ENCODE measurements around the gene CDK11A.
"Not testable (repeated sequence)": the region's sequence is repeated elsewhere in the genome, so short reads cannot be mapped to it uniquely, and the experiment has no call there.

The CDK11A gene

GRCh38 chr1:1707897-1708296, 16.3 kb downstream of the CDK11A start:
- H3K79me2 ChIP-seq (ENCODE audit: control insufficient read depth, insufficient read depth, low read length, unreplicated experiment); H2AFZ ChIP-seq (ENCODE audit: low read length, unreplicated experiment); H3K27ac ChIP-seq (ENCODE audit: low read depth, low read length); H3K27me3 ChIP-seq (ENCODE audit: insufficient read depth, low read length); H3K4me1 ChIP-seq (ENCODE audit: control insufficient read depth, insufficient read depth, low read length, unreplicated experiment); H3K4me3 ChIP-seq (ENCODE audit: low read depth, low read length); H3K36me3 ChIP-seq (ENCODE audit: insufficient read depth, low read length): not testable (repeated sequence)

- not testable (repeated sequence) for H3K79me2 ChIP-seq (ENCODE audit: control insufficient read depth, insufficient read depth, low read length, unreplicated experiment); H3K4me3 ChIP-seq (ENCODE audit: low read depth, low read length); H3K36me3 ChIP-seq (ENCODE audit: insufficient read depth, low read length); H3K27ac ChIP-seq (ENCODE audit: low read depth, low read length); H3K27me3 ChIP-seq (ENCODE audit: insufficient read depth, low read length); H2AFZ ChIP-seq (ENCODE audit: low read length, unreplicated experiment); H3K4me1 ChIP-seq (ENCODE audit: control insufficient read depth, insufficient read depth, low read length, unreplicated experiment)
Observed at GRCh38 chr1:1707241-1707640, 16.9 kb downstream of the CDK11A start.

GRCh38 chr1:1705623-1706022, 18.5 kb downstream of the CDK11A start:
- not testable (repeated sequence) for H3K27me3 ChIP-seq (ENCODE audit: insufficient read depth, low read length); H3K4me1 ChIP-seq (ENCODE audit: control insufficient read depth, insufficient read depth, low read length, unreplicated experiment); H2AFZ ChIP-seq (ENCODE audit: low read length, unreplicated experiment); H3K27ac ChIP-seq (ENCODE audit: low read depth, low read length); H3K36me3 ChIP-seq (ENCODE audit: insufficient read depth, low read length); H3K79me2 ChIP-seq (ENCODE audit: control insufficient read depth, insufficient read depth, low read length, unreplicated experiment); H3K4me3 ChIP-seq (ENCODE audit: low read depth, low read length)

GRCh38 chr1:1704284-1704957, 19.7 kb downstream of the CDK11A start:
- not testable (repeated sequence) for H3K4me3 ChIP-seq (ENCODE audit: low read depth, low read length); H3K27ac ChIP-seq (ENCODE audit: low read depth, low read length); H3K27me3 ChIP-seq (ENCODE audit: insufficient read depth, low read length); H3K4me1 ChIP-seq (ENCODE audit: control insufficient read depth, insufficient read depth, low read length, unreplicated experiment); H3K79me2 ChIP-seq (ENCODE audit: control insufficient read depth, insufficient read depth, low read length, unreplicated experiment); H2AFZ ChIP-seq (ENCODE audit: low read length, unreplicated experiment); H3K36me3 ChIP-seq (ENCODE audit: insufficient read depth, low read length)

- Histone ChIP-seq H3K4me1 (ENCODE audit: control insufficient read depth, insufficient read depth, low read length, unreplicated experiment) (no peaks in the 10 kb centered on the region), H3K79me2 (ENCODE audit: control insufficient read depth, insufficient read depth, low read length, unreplicated experiment) (no peaks in the 10 kb centered on the region), H2AFZ (ENCODE audit: low read length, unreplicated experiment) (no peak overlapping the region), H3K27me3 (ENCODE audit: insufficient read depth, low read length) (no peaks in the 10 kb centered on the region), H3K27ac (ENCODE audit: low read depth, low read length) (no peak overlapping the region), H3K36me3 (ENCODE audit: insufficient read depth, low read length) (no peaks in the 10 kb centered on the region), H3K4me3 (ENCODE audit: low read depth, low read length) (no peak overlapping the region)
Observed at GRCh38 chr1:1703796-1704195, 20.4 kb downstream of the CDK11A start.

GRCh38 chr1:1702506-1702905, 21.7 kb downstream of the CDK11A start:
- not testable (repeated sequence) for H3K4me3 ChIP-seq (ENCODE audit: low read depth, low read length); H3K27ac ChIP-seq (ENCODE audit: low read depth, low read length); H3K36me3 ChIP-seq (ENCODE audit: insufficient read depth, low read length); H2AFZ ChIP-seq (ENCODE audit: low read length, unreplicated experiment); H3K4me1 ChIP-seq (ENCODE audit: control insufficient read depth, insufficient read depth, low read length, unreplicated experiment); H3K27me3 ChIP-seq (ENCODE audit: insufficient read depth, low read length); H3K79me2 ChIP-seq (ENCODE audit: control insufficient read depth, insufficient read depth, low read length, unreplicated experiment)

- not testable (repeated sequence) for H3K27ac ChIP-seq (ENCODE audit: low read depth, low read length); H3K4me3 ChIP-seq (ENCODE audit: low read depth, low read length); H2AFZ ChIP-seq (ENCODE audit: low read length, unreplicated experiment); H3K79me2 ChIP-seq (ENCODE audit: control insufficient read depth, insufficient read depth, low read length, unreplicated experiment); H3K4me1 ChIP-seq (ENCODE audit: control insufficient read depth, insufficient read depth, low read length, unreplicated experiment); H3K36me3 ChIP-seq (ENCODE audit: insufficient read depth, low read length); H3K27me3 ChIP-seq (ENCODE audit: insufficient read depth, low read length)
Observed at GRCh38 chr1:1700557-1700956, 23.6 kb downstream of the CDK11A start.

- H3K4me1 ChIP-seq (ENCODE audit: control insufficient read depth, insufficient read depth, low read length, unreplicated experiment); H3K79me2 ChIP-seq (ENCODE audit: control insufficient read depth, insufficient read depth, low read length, unreplicated experiment); H2AFZ ChIP-seq (ENCODE audit: low read length, unreplicated experiment); H3K27ac ChIP-seq (ENCODE audit: low read depth, low read length); H3K27me3 ChIP-seq (ENCODE audit: insufficient read depth, low read length); H3K36me3 ChIP-seq (ENCODE audit: insufficient read depth, low read length); H3K4me3 ChIP-seq (ENCODE audit: low read depth, low read length): not testable (repeated sequence)
Observed at GRCh38 chr1:1700067-1700466, 24.1 kb downstream of the CDK11A start.

GRCh38 chr1:1699061-1699460, 25.1 kb downstream of the CDK11A start:
- not testable (repeated sequence) for H3K27me3 ChIP-seq (ENCODE audit: insufficient read depth, low read length); H2AFZ ChIP-seq (ENCODE audit: low read length, unreplicated experiment); H3K27ac ChIP-seq (ENCODE audit: low read depth, low read length); H3K79me2 ChIP-seq (ENCODE audit: control insufficient read depth, insufficient read depth, low read length, unreplicated experiment); H3K4me3 ChIP-seq (ENCODE audit: low read depth, low read length); H3K4me1 ChIP-seq (ENCODE audit: control insufficient read depth, insufficient read depth, low read length, unreplicated experiment); H3K36me3 ChIP-seq (ENCODE audit: insufficient read depth, low read length)

GRCh38 chr1:1697358-1698183, 26.6 kb downstream of the CDK11A start:
- H3K4me1 ChIP-seq (ENCODE audit: control insufficient read depth, insufficient read depth, low read length, unreplicated experiment); H3K36me3 ChIP-seq (ENCODE audit: insufficient read depth, low read length); H3K27me3 ChIP-seq (ENCODE audit: insufficient read depth, low read length); H3K4me3 ChIP-seq (ENCODE audit: low read depth, low read length); H3K79me2 ChIP-seq (ENCODE audit: control insufficient read depth, insufficient read depth, low read length, unreplicated experiment); H2AFZ ChIP-seq (ENCODE audit: low read length, unreplicated experiment); H3K27ac ChIP-seq (ENCODE audit: low read depth, low read length): not testable (repeated sequence)

Data from ACC112 (cell line).